Activated naive CD4-positive, alpha-beta T cell (primary cell): Measurements from ENCODE around the gene DUSP15.

Experiments
- DNase-seq, 4 experiments: peaks; one replicate each; lab custom pipeline; 2025; lab: John Stamatoyannopoulos, UW

Gene DUSP15

DNA sequence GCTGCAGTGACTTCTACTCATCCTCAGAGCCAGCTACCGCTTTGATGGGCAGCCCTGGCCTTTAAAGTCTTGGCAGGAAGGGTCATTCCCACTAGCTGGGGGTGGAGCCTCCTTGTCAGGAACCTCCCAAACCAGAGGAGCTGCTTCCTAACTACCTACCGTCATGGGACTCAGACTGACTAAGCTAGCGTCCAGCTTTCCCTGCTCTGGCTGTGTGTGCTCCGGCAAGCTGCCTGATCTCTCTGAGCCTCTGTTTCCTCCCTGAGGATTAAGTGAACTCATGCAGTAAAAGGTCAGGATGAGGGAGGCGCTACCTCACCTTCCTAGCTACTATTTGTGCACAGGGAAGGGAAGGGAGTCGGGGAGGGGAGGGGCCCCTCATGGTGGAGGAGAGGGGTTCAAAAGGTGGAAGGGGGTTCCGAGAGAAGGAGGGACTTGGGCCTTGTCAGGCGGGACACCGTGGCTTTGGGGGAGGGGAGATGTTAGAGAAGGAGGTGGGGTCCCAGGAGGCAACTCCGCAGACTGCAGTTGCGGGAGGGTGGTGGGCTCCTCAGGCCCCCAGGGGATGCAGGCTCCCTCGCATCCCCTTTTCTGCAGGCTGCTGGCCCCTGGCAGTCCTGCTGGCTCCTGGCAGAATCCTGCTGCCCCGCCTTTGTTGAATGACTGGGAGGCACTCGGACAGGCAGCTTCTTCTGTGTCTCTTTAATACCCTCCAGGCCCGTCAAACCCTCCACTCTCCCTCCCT, 9.8 kb downstream of the DUSP15 start:
- DNase-seq = no peak

DNA sequence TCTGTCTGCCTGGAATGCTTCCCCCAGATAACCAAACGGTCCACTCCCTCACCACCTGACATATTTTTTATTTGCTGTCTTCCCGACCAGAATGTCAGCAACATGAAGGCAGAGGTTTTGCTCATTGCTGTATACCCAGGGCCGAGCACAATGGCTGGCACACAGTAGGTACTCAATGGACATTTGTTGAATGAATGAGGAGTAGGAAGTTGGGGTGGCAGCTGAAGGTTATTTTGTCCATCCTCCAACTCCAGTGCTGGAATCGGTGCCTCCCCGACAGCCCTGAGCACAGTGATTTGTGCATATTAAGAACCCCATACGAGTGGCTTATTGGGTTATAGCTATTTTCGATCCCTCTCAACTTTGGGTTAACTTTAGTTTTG, 10.3 kb downstream of the DUSP15 start:
- DNase-seq = no peak

DNA sequence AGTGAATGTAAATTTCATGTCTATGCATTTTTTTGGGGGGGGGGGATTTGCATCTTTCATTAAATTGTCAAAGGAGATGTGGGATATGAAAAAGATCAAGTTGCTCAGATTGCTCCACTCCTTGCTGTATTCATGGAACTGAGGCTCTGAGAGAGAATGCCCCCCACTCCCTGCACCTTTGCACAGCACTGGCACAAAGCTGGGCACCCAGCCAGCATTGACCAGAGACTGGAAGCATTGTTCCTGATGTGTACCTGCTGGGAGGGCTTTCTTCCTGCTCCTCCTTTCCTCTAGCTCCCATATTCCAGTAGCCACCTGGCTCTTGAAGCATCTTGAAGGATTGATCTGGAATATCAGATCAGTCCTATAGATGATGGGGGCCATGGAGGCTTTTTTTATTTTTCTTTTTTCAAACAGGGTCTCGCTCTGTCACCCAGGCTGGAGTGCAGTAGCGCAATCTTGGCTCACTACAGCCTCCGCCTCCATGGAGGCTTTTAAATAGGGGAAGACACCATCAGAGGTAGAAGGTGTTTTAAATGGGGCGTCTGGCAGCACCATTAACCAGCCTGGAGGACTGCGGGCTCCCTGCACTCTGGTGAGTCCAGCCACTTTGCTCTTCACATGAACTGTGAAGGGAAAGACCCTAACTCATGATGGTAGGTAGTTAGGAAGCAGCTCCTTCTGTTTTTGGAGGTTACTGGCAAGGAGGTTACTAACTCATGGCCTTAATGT, 10.9 kb downstream of the DUSP15 start:
- DNase-seq = no peak

DNA sequence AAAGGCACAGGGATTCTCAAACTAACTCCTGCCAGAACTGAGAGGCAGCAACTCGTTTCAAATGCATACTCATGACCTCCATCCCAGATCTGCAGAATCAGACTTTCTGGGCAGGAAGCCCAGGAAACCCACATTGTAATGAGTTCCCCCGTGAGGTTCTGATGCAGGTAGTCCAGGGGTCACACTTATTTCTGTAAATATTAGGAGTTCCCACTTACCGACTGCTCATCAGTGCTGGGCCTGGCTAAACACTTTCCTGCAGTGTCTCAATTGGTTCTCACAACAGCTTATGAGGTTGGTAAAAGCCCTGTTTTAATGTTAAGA, 11.6 kb downstream of the DUSP15 start:
- DNase-seq = no peak

DNA sequence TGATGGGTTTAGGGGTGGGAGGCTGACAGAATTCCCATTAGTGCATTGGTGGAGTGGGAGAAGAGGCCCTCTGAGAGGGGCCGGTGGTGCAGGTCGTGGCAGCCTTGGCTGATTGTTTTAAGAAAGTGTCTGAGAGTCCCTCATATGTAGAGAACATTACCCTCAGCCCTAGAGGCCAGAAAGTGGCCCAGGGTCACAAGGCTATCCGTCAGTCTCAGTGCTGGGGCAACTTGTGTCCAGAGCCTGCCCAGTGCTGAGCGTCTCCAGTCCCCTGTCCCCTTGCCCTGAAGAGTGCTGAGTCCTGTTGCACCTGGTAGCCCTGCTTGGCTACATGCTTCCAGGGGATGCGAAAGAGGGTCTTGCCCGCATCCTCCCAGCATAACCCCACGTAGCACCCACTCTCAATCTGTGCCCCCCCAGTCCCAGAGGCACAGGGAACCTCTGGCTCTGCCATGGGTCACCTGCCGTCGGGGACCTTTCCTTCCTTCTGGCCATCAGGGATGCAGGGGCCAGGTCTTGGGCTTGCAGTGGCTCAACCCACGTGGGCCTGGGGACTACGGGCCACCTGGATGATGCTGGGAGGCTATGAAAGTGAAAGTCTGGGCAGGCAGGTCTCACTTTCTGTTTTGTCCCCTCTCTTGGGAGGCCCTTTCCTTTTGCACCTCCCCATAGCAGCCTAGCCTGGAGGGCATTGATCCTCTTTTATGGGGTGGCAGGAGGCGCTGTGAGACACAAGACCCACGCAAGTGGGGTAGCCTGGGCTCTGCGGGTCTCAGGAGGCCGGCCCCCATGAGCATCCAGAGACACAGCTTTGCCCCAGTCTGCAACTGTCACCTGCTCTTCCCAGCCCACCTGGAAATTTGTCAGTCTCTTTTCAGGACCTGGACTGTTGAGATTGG, 12.2 kb downstream of the DUSP15 start:
- no peak for DNase-seq

DNA sequence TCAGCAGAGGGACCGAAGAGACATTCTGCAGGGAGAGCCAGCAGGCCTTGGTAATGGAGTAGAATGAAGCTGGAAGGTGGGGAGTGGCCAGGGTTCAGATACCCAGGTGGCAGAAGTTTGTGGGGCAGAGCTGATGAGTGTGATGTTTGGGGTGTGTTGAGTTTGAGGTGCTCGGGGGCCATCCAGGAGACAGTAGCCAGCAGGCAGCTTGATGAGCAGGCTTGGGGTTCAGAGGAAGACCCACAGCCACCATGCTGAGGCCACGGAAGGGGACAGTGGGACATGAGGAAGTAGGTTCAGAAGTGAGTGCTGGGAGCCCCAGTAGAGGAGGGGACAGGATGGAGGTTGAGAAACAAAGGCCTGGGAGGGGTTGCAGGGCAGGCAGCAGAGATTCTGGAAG, 13.8 kb downstream of the DUSP15 start:
- no peak for DNase-seq

DNA sequence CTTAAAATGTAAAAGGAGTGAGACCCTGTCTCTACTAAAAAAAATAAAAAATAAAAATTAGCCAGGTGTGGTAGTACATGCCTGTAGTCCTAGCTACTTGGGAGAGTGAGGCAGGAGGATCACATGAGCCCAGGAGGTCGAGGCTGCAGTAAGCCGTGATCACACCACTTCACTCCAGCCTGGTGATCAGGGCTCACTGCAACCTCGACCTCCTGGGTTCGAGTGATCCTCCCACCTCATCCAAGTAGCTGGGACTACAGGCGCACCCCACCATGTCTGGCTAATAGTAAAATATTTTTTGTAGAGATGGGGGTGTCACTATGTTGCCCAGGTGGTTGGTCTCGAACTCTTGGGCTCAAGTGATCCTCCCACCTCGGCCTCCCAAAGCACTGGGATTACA, 16.8 kb downstream of the DUSP15 start:
- DNase-seq = no peak

DNA sequence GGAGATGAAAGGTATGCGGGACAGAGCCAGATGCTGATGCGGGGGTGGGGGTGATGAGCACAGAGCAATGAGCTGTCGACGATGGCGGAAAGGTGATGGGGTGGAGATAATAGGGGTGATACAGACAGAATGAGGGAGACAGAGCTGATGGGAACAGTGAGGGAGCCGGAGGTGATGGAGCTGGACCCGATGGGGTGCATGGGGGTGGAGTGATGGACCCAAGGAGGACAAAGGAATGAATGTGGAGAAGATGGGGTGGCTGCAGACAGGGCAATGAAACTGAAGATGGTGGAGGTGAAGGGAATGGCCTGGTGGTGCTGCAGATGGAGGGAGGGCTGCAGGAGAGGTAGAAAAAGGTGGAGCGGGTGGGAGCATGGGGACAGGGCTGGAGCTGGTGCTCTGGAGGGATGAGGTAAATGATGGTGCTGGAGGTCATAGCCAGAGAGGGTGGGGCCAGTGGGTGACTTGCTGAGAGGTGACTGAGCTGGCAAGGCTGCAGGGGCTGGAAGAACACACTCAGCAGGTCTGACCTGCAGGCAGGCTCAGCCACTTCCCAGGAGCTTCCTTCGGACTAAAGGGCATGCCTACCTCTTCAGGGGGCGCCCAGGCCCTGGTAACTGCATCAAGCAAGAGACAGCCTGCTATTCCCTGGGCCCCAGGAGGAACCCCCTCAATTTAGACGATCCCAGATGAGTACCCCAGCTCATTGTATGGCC, 18.9 kb downstream of the DUSP15 start:
- no peak for DNase-seq

DNA sequence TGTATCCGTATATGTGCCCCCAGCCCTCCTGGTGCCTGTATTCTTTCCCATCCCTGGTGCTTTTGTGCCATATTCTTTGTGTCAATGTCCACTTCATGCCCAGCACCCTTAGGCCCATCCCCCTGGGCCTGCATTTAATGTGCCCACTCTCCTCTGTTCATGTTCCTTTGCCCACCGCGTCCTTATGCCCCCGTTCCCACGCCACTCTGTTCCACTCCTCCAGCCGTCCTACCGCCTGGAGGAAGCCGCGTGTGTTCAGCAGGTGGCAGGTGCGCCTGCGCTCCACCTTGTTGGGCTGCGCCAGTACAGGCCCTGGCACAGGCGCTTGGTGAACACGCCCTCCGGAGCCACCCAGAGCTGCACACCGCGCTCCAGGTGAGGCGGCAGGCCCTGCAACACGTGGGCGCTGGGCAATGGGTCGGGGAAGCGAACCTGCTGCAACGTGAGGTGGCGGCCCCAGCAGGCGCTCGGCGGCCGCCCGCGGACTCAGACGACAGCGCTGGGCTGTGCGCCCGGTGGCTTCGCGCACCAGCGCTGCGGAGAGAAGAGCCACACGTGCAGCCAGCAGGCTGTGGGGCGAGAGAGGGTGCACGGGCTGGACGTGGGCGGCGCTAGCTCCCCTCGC, 20.9 kb downstream of the DUSP15 start:
- no peak for DNase-seq

DNA sequence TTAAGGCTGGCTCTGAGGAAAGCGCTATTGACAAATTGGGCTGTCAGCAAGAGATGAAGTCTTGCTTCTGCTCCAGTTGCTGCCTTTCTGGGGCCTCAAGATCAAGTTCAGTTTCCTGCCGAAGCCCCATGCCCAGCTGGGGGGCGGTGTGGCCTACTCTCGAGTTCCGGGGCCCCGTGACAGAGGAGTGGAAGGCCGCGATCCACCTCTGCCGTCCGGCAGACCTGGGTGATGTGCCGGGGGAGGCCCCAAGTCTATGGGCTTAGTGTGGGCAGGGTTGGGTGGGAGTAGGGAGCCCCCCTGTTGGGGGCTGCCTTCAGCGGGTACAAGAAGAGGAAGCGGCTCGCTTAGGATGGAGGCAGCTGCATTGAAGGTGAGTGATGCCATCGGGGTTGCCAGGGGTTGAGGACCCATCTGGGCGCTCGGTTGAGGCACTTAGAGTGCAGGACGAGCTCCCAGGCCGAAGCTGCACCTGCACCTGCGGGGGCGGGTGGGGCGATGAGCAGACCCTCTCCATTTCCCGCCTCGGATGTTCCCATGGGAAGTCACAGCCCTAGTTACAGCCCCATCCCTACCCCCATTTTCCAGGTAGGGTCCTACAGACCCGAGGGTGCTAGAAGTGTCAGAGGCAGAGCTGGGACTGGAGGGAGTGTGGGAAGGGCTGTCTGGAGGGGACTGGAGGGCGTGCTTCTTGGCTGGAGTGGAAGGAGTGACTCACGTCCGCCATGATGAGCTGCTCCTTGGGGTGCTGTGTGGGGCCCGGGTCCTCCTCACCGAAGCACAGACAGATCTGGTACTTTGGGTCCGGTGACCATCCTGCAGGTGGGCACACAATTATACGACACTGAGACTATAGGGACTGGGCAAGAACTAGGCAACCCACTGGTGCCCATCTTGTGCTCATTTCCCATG, 22.0 kb downstream of the DUSP15 start:
- DNase-seq = no peak

DNA sequence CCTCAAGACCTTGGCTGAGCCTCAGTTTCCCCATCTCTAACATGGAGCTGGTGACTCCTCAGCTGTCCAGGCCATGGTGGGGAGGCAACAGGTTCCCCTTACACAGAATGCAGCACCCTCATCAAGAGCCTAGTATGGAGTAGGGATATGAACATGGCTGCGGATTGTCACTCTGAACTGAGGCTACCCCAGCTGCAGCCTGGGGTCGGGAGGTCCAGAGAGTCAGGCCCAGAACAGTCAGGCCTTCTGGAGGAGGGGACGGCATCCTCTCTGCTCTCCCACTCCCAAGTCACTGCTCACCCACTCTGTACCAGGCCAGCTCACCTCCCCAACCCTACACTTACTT, 23.6 kb downstream of the DUSP15 start:
- no peak for DNase-seq

DNA sequence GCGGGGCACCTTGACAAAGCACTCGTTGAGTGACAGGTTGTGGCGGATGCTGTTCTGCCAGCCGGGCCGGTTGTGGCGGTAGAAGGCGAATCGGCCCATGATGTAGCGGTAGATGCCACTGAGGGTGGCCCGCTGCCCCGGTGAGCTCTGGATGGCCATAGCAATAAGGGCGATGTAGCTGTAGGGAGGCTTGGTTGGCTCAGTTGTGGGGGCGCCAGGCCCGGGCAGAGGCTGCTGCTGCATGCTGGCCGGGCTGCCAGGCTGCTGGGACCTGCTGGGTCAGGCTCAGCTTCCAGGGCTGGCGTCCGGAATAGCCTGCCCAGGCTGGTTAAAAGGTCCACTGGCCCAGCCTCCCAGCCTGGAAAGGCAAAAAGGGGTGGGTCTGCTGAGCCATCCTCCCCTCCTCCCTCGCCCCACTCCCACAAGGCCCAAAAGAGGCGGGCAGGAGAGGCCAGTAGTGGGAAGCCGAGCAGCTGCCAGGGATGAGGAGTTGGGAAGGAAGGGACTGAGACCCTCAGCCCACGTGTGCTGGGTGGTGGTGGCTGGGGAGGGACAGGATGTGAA, 24.9 kb downstream of the DUSP15 start, which contains the start of gene FOXS1:
Gene FOXS1, minus strand, starts transcription at position 305 of the 564 bp plus-strand sequence. Its CDS starts 62 bp downstream, at position 243.
- DNase-seq = no peak

DNA sequence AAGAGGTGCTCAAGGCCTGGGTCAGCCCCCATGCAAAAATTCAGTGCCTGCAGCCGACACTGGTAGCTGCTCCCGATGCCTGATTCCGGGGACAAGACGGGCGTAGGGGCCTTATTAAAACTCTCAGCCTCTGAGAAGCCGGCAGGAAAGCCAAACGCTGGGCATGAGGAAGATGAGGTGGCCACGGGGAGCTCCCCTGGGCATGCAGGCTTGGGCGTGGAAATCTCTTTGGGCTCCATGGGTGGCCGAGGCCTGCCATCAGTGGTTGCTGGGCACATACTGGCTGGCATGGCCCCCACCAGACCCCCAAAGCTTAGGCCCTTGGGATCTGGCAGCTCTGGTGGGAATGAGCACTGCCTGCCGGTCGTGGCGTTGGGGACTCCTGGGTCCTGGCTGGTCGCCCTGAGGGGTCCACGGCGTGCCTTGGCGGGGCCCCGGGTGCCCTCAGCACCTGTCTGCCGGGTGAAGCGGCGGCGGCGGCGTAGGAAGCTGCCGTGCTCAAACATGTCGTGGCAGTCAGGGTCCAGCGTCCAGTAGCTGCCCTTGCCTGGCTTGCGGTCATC, 25.5 kb downstream of the DUSP15 start:
- DNase-seq = no peak

DNA sequence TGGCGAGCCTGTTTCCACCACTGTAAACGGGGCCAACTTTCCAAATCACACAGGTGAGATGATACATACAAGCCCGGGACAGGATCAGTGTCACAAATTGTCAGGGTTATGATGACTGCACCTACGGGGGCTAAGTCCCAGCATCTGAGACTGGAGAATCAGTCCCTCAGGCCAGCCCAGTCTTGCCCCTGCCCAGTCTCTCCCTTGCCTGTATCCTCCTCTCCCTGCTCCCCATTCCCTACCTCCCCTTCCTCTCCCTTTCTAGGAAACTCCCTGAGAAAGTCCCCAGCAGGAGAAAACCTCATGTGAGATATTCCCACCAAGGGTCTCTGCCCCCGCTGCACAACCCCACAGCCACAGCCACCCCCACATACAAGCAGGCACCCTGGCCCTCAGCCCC, 26.4 kb downstream of the DUSP15 start:
- no peak for DNase-seq

DNA sequence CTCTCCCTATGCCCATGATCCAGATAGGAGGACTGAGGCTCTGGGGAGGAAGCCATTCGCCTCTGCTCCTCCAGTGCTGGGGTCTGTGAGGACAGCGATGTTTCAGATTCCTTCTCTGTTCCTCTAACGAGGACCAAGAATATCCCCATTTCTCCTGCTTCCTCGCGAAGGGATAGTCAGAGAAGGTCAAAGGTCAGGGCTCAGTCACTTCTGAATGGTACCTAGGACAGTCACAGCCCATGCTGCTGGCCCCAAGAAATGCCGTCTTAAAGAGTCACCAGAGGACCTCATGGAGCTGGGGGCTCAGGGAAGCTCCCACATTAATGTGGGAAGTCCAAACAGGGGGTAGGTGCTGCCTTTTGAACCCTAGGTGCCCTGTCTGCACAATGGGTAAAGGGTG, 27.0 kb downstream of the DUSP15 start:
- no peak for DNase-seq

DNA sequence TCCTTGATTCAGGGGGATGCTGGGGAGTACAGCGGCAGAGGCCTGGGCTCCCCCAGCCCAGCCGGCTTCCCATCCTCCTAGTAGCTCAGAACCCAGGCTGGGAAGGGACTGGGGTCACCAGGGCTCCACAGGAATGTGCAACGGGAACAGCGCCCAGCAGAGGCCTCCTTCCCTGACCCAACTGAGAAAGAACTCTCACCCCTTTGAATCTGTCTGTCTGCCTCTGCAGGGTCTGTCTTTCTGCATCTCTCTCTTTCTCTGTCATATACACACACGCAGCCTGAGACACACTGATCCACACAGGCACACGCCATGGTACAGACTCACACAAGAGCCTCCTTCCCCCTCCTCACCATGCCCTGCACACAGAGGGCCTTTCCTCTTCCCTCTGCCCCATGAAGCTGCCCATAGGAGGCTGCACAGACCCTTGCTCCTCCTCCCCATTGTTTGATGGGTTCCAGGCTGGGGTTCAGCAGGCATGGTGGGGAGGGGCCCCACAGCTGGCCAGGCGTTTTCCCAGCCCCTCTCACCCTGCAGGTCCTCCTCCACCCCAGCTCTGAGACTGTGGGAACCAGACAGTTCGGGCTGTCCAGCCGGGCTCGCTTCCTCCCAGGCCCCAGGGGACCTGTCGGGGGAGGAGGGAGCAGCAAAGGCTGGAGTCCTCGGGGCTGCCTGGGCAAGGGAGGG, 27.7 kb downstream of the DUSP15 start:
- DNase-seq = no peak

DNA sequence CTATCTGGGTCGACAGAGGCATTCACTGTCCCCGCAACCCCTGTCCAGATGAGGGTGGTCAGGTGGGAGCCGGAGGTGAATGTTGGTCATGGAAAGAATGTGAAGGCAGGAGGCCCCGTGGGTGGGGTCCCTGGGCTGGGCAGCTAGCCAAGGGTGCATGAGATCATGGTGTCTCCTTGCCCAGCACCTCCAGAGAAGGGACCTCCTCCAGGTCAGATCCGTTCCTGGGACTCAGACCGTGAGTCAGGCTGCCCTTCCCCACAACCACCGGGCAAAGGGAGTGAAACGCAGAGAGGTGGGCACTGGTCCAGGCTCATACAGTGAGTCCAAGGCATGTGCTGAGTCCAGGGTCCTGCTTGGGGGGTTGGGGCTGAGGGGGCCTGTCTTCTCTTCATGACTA, 28.4 kb downstream of the DUSP15 start:
- DNase-seq = no peak

DNA sequence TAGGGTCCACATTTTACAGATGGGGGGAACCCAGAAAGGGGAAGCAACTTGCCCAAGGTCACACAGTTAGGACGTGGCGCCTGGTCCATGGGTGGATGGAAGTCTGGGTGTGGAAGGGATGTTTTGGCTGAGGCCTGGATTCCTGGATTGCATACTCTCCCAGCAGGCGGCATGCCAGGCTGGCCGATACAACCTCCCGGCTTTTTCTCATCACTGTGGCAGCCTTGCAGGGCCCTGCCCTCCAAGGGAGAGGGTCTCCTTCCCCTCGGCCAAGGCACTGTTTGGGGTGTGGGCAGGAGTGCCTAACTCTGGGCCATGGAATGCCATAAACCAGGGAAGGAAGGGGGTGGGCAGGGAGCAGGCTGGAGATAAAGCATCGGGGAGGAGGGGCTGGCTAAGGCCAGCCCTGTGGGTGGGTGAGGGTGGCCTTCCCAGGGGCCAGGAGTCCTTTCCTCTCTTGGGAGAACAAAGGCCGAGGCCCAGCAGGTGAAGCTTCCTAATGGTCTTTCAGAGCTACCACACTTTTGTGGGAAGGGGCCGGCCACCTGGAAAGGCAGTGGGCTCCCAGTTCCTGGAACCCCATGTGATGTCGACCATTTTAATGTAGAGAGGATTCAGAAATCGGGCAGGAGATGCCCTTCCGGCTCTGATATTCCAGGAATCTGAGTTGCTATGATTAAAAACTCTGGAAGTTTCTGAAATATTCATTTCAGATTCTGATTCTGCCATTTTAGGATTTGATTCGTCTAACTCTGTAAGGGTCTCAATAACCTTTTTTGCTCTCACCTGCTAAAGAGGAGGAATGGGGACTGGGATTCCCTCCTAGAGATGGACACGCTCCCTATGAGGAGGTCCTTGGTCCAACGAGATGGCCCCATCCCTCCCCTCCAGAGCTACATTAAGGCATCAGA, 29.2 kb downstream of the DUSP15 start:
- no peak for DNase-seq
